Activated naive CD4-positive, alpha-beta T cell treated with Interleukin-2 at 50 U/mL for 16 hours (primary cell): Measurements from ENCODE around the gene SLC6A18.

ENCODE experiments used
- DNase-seq: peaks from one replicate; pipeline ENCODE4 v3.0.0-alpha.2; 2020

Gene SLC6A18

GRCh38 chr5:1203968-1204692 lies 21.1 kb upstream of the SLC6A18 start:
- no peak for DNase-seq

- DNase-seq: no peak
Observed at GRCh38 chr5:1204693-1205242, 20.4 kb upstream of the SLC6A18 start.

- no peak for DNase-seq
Observed at GRCh38 chr5:1205255-1206180, 19.7 kb upstream of the SLC6A18 start.

GRCh38 chr5:1206521-1207412 lies 18.4 kb upstream of the SLC6A18 start:
- no peak for DNase-seq

DNA sequence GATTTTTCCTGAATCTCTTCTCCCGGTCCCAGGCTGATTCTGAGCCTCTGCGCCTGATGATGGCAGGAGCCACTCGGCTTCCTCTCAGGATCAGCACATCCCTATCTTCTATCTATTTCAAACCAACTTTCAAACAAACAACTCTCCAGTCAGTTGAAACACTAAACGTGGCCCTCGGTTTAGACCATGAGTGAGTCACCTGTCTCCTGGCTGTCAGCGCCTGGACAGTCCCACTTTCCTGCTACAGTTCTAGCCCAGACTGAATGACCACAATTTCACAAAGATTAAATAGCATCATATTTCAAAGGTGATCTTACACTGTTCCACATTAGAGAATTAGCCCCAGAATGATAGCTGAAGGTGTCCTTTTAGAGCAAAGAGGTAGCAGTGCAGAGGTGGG lies 17.6 kb upstream of the SLC6A18 start:
- no peak for DNase-seq

DNA sequence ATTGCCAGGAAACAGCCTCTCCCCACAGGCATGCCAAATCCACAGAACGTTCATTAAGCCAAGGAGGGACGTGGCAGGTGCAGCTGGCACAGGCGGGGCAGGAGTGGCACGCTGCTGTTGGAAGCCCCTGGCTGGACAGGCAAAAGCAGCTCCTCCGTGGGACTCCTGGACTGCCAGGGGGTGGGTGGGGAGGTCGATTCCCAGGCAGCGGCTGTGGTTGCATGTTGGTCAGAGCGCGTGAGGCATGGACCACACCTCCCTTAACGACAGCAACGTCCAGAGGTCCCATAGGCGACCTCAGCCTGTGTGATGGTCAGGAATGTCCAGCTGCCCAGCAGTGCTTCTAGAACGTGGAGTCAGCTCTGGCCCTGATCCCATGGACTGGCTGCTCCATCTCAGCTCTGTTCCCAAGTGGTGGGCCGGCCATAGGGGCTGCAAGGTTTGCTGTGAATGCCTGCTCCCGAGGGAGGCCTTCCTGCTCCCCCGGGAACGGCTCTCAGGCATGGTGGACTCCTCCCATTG lies 16.9 kb upstream of the SLC6A18 start:
- DNase-seq: no peak

DNA sequence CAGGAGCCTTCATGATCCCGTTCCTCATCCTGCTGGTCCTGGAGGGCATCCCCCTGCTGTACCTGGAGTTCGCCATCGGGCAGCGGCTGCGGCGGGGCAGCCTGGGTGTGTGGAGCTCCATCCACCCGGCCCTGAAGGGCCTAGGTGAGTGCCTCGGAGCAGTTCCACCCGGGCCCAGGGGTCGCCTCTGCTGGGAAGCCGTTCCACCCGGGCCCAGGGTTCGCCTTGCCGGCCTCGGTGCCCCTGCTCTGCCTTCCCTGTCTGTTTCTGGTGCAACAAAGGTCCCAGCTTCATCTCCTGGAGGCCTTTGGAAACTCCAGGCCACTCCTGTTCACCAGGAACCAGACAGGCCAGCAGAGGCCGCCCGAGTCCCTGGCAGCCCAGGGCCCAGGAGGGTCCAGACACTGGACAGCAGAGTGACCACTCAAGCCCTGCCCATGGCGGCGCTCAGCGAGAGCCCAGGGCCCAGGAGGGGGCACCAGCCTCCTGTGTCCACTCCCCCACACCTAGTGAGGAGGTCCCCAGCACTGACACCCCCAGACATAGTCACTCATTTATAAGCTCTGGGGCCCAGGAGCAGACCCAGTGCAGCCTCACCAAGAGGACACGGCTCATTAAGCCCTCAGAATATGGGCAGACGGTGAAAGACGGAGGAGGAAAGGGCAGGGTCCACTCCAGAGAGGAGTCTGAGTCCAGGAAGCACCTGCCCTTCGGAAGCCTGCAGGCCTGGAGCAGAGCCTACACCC lies 16.3 kb upstream of the SLC6A18 start:
- DNase-seq: no peak

GRCh38 chr5:1209489-1209852 lies 15.7 kb upstream of the SLC6A18 start:
- no peak for DNase-seq

GRCh38 chr5:1209896-1210776 lies 15.0 kb upstream of the SLC6A18 start:
- no peak for DNase-seq

GRCh38 chr5:1210832-1211251 lies 14.3 kb upstream of the SLC6A18 start:
- DNase-seq: no peak

GRCh38 chr5:1211701-1212100 lies 13.5 kb upstream of the SLC6A18 start:
- no peak for DNase-seq

GRCh38 chr5:1212271-1212670 lies 12.9 kb upstream of the SLC6A18 start:
- DNase-seq: no peak

DNA sequence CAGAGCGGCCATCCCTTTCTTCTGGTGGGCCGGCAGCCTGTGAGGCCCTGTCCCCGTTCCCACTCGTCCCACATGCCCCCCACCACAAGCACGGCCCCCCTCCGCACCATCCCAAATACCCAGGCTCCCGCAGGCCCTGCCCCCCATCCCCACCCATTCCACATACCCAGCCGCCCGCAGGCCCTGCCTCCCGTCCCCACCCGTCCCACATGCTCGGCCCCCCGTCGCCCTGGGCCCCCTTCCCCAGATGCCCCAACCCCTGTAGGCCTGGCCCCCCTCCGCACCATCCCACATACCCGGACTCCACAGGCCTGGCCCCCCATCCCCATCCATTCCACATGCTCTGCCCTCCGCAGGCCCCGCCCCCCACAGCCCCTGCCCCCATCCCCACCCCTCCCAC lies 12.3 kb upstream of the SLC6A18 start:
- no peak for DNase-seq

- DNase-seq: no peak
Observed at GRCh38 chr5:1213508-1214162, 11.5 kb upstream of the SLC6A18 start.

GRCh38 chr5:1214163-1214935 lies 10.8 kb upstream of the SLC6A18 start:
- no peak for DNase-seq

- DNase-seq: no peak
Observed at GRCh38 chr5:1214936-1215220, 10.3 kb upstream of the SLC6A18 start.

DNA sequence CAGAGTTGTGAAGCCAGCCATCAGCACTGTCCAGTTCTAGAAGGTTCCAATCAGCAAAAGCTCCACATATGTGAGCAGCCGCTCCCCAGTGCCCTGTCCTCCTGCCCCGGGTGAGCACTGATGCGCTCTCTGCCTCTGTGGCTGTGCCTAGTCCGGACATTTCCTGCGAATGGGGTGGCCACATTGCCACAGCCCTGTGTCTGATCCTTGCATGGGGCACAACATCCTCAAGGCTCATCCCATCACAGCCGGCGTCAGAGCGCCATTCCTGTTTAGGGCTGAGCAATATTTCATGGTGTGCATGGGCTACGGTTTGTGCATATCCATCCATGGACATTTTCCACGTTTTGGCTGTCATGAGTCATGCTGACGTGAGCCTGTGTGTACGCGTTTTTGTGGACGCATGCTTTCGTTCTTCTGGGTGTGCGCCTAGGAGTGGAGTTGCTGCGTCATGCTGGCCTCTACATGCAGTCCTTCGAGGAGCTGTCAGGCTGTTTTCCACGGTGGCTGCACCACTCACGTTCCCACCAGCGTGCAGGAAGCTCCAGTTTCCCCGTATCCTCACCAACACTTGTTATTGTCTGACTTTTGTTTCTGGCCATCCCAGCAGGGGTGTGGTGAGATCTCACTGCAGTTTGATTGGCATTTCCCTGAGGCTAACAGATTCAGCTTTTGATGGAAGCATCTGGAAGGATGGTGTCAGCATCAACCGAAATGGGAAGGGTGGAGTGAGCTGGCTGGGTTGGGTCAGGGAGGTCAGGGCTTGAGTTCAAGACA lies 9.7 kb upstream of the SLC6A18 start:
- DNase-seq: no peak

- DNase-seq: no peak
Observed at GRCh38 chr5:1216211-1216917, 8.8 kb upstream of the SLC6A18 start.
